Stimulated activated CD8-positive, alpha-beta memory T cell treated with anti-CD3 and anti-CD28 coated beads, Interleukin-4, amount 100 ng/mL, for 4 hours (primary cell): Measurements from ENCODE around the gene PRKAG2.

ENCODE experiments used
- DNase-seq, 2 donors: peaks; one replicate each; pipeline ENCODE4 v3.0.0-alpha.2; 2020; ENCODE audit warnings: low read depth in 2 of 2, low spot score in 1 of 2

PRKAG2 gene

DNA sequence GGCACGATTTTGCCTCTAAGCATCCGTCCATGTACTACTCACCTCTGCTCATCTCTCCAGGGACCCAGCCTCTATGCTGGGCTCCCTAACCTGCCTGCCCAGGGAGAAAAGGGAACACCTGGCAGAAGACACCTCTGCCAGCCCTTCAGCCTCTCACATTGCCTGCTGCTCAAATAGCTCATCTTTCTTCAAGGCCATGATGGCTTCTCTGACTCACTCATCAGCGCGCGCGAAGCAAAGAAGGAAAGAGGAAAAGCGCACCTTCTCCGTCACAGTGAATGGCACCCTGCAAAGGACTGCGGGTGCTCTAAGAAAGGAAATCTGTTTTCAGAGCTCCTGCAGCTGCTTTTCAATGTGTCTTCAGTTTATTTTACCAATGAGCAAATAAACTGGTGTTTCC, 174.0 kb downstream of the PRKAG2 start:
- DNase-seq, result no peak

- DNase-seq, result no peak
These were observed 176.2 kb downstream of the PRKAG2 start for GRCh38 chr7:151700586-151701165.

GRCh38 chr7:151699928-151700319, 177.0 kb downstream of the PRKAG2 start:
- DNase-seq, result no peak

GRCh38 chr7:151699147-151699927, 177.6 kb downstream of the PRKAG2 start:
- no peak for DNase-seq

DNA sequence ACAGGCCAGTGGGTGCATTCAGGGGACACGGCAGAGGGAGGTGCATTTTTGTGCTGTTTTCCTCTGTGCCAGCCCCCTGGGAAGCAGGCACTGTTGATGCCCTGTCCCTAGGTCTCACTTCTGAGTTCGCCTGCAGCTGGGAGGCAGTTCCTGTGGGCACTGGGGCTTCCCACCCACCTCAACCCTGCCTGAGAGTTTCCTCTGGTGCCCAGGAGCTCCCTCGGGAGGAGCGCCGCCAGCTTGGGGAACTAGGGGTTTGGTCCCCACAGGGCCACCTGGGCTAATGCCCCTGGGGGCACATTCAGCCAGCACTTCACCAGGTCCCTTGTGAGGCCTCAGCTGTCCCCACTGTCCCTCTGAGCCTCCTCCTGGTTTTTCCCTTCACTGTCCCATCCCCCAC, 179.0 kb downstream of the PRKAG2 start:
- DNase-seq, result no peak

DNA sequence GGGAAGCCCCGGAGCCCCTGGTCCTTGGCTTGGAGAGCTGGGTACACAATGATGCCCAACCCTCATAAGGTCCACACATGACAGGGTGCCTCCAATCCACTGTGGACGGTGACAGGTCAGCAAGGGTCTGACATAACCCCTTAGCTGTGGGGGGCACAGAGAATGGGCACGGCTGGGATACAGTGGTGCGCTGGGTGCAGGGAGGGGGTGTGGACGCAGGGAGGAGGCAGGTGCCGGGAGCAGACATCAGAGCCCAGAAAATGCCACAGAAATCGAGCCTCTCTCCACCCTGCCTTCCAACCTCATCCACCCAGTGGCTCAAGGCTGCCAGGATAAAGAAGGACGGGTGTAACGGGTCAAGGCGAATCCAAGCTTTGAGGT, 179.4 kb downstream of the PRKAG2 start:
- no peak for DNase-seq

DNA sequence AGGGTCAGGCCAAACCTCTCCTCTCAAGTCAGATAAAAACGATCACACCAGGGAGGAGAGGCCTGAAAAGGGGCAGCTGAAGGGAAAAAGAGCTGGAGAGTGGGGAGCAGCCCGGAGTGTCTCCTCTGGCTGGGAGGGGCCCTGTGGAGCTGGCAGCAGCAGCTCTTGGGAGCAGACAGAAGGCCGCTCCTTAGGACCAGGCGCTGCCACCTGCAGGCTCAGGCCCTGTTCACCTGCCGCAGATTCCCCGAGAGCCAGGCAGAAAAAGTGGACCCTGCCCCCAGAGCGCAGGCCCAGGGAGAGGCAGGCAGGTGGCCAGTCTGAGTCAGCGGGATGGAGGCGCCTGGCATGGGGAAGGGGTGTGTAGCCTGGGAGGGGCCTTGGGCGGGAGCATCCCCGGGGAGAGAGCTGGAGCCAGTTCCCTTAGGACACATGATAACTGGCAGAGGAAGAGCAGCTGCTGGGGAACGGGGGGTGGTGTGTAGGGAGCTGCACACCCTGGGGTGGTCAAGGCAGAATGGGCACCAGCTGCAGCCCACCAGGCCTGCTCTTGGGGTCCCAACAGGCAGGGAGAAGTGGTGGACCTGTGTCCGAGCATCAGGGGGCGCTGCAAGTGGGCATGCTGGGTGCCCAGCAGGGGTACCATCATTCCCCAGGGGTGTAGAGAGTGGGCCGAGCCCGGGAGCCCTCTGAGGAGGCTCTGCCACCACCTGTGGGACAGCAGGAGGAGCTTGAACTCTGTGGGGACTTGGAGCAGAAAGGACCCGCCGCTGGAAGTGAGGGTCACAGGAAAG, 180.0 kb downstream of the PRKAG2 start:
- no peak for DNase-seq

GRCh38 chr7:151695951-151696541, 180.9 kb downstream of the PRKAG2 start:
- no peak for DNase-seq

GRCh38 chr7:151694828-151695580, 181.9 kb downstream of the PRKAG2 start:
- DNase-seq, result no peak

DNA sequence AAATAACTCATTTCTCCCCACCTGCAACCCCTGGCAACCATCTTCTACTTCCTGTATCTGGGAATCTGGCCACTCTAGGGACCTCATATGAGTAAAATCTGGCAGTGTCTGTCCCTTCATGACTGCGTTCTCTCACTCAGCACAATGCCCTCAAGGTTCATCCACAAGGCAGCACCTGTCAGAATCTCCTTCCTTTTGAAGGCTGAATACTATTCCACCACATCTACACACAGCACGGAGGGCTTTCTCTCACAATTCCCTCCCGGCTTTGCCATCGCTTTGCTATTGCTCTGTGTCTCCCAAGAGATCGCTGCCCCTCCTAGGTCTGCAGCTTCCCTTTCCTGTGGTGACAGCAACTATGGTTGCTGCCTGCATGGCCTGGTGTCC, 182.5 kb downstream of the PRKAG2 start:
- no peak for DNase-seq

DNA sequence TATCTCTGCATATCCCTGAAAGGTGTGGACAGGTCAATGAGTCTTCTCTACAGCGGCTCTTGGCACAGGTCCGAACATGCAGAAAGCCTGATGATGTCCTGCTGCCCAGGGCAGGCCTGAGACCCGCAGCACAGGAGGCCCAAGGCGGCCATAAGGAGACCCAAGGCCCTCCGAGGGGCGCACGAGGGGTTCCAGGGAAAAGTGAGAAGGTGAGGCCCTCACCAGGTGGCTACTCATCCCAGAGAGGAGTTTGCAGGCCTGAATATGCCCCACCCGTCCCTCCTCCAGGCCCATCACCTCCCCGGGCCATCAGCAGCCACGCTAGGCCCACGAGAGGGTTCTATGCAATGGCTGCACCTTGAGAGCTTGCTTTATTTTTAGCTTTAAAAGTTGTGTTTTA, 183.8 kb downstream of the PRKAG2 start:
- no peak for DNase-seq

DNA sequence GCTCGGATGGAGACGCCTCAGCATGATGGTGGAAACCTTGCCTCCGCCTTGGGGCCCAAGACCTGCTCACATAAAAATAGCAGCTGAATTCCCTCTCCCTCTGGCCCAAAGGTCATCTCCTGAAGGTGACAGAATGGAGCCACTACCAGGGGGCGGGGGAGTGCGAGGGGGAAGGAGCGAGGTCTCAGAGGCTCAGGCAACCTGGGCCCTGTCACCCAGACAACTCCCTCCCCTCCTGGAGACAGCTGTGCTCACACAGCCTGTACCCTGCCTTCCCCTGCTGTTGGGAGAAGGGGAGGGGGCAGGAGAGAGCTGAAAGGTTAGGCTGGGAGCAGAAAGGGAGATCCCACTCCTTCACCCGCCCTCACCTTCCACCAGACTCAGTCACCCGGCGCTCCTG, 184.2 kb downstream of the PRKAG2 start:
- DNase-seq, result no peak

- DNase-seq, result no peak
These were observed 185.5 kb downstream of the PRKAG2 start for GRCh38 chr7:151691449-151691848.

DNA sequence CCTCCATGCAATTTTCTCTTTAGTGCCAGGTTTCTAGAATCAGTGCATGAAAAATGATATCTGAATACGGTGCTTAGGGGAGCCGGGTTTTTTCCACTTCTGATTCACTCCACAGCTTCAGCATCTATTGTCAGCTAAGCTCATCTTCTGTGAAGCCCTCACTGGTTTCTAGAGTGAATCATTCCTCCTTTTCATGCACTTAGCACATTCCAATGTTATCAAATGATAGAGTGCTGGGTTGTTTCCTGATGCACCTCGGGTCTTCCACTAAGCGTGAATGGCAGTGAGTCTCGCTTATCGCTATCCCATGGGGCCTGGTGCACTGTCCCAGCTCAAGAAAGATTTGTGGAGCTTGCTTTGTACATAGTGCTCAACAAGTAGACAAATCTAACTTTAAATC, 186.3 kb downstream of the PRKAG2 start:
- no peak for DNase-seq

- no peak for DNase-seq
These were observed 187.5 kb downstream of the PRKAG2 start for GRCh38 chr7:151689196-151689971.

DNA sequence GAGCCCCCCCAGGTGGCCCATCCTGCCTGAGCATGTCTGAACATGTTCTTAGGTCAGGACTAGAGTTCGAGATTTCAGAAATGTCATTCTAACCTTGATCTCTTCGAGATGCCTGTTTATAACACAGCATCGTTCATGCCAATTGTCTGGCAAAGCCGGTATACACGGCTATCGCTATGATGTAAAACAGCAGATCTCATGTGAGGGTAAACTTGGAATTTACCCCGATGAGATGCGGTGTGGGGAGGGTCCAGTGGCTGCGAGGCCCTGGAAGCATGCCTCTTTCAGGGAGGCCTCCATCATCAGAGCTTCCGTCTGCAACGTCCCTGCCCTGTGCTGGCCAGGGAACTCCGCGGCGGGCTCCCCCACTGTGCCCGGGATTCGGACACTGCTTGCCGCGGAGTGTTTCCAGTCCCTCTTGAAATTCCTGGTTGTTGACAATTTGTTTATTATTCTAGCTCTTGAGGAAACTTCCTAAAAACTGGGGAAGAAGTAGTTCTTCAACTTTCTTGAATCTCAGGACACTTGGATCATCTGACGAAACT, 188.6 kb downstream of the PRKAG2 start:
- no peak for DNase-seq

GRCh38 chr7:151687523-151688235, 189.2 kb downstream of the PRKAG2 start:
- DNase-seq, result no peak

DNA sequence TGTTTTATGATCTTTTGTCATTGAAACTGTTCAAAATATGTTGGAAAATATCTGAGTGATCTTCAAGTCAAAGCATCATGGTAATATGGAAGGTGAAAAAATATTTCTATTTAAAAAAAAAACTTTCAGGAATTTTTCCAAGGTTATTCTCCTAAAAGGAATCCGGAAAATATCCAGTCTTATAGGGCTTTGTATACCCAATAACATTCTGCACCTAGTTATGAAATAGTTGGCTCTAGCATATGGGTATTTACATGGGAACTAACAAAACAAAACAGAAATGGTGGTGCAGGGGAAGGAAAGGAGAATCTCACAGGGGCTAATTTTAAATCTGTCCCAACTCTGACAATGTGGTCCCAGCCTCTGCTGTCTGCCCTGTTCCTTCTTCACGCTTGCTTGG, 190.1 kb downstream of the PRKAG2 start:
- no peak for DNase-seq

GRCh38 chr7:151686016-151686766, 190.7 kb downstream of the PRKAG2 start:
- no peak for DNase-seq
